WTC11 (cell line): ENCODE results near the gene LYPD6. TPM values are rescaled to one million over a fixed set of nuclear protein-coding genes. Genes with fewer than 3 reads are reported as not detected.

Experiments used
- ATAC-seq: fragments of 200-7000 bp; cut with Tn5 transposase; 2 replicates; pipeline ENCODE4 v1.10.0; 2021; ENCODE audit warnings: mild to moderate bottlenecking, moderate library complexity
- CTCF ChIA-PET: fragments of 300-600 bp; sonication (Branson Sonifier 250); formaldehyde crosslinking; loops from one replicate; lab custom pipeline; 2021; ENCODE audit warnings: antibody characterized with exemption; lab: Charles Lee
- POLR2A ChIA-PET: fragments of 350-600 bp; sonication (Branson Sonifier 250); formaldehyde crosslinking; loops from one replicate; lab custom pipeline; 2021; ENCODE audit warnings: antibody characterized with exemption; lab: Charles Lee
- DNase-seq: peaks from one replicate; pipeline ENCODE4 v3.0.0; 2021; ENCODE audit warnings: low spot score
- H3K27ac Mint-ChIP-seq: 2 replicates; pipeline ENCODE4 v1.8.0; 2021; ENCODE audit warnings: mixed read lengths
- H3K27me3 Mint-ChIP-seq: 2 replicates; pipeline ENCODE4 v1.8.0; 2021; ENCODE audit warnings: low read depth, mild to moderate bottlenecking, moderate library complexity, mixed read lengths
- H3K36me3 Mint-ChIP-seq: 2 replicates; pipeline ENCODE4 v1.8.0; 2021; ENCODE audit warnings: mixed read lengths
- H3K4me1 Mint-ChIP-seq: 2 replicates; pipeline ENCODE4 v1.8.0; 2022; ENCODE audit warnings: mixed read lengths
- H3K4me3 Mint-ChIP-seq: 2 replicates; pipeline ENCODE4 v1.8.0; 2021; ENCODE audit warnings: mild to moderate bottlenecking, moderate library complexity, mixed read lengths
- H3K9me3 Mint-ChIP-seq: 2 replicates; pipeline ENCODE4 v1.8.0; 2021; ENCODE audit warnings: mixed read lengths
- ATF2 ChIP-seq: sonication (generic); formaldehyde crosslinking; IDR thresholded peaks from 2 replicates; pipeline ENCODE4 v1.8.1; 2022; ENCODE audit warnings: low read depth, missing genetic modification reagents, borderline replicate concordance
- E2F5 ChIP-seq: sonication (generic); formaldehyde crosslinking; IDR thresholded peaks from 2 replicates; pipeline ENCODE4 v1.8.1; 2022; ENCODE audit warnings: mild to moderate bottlenecking, moderate library complexity, missing genetic modification reagents
- ESRRA ChIP-seq: sonication (generic); formaldehyde crosslinking; IDR thresholded peaks from 2 replicates; pipeline ENCODE4 v1.8.1; 2022; ENCODE audit warnings: mild to moderate bottlenecking, missing genetic modification reagents, borderline replicate concordance
- FOXK1 ChIP-seq: sonication (generic); formaldehyde crosslinking; IDR thresholded peaks from 2 replicates; pipeline ENCODE4 v1.8.0; 2022; ENCODE audit warnings: mild to moderate bottlenecking, moderate library complexity, missing genetic modification reagents
- FOXP4 ChIP-seq: sonication (generic); formaldehyde crosslinking; IDR thresholded peaks from 2 replicates; pipeline ENCODE4 v1.8.0; 2022; ENCODE audit warnings: mild to moderate bottlenecking, missing genetic modification reagents
- GABPB1 ChIP-seq: sonication (generic); formaldehyde crosslinking; IDR thresholded peaks from 2 replicates; pipeline ENCODE4 v1.8.1; 2023; ENCODE audit warnings: mild to moderate bottlenecking, missing genetic modification reagents
- GTF2I ChIP-seq: fragments of 250-450 bp; sonication (Bioruptor Pico); conservative IDR thresholded peaks from 2 replicates; pipeline ENCODE4 v1.4.0; 2021; ENCODE audit warnings: mild to moderate bottlenecking
- HMGA2 ChIP-seq: fragments of 250-450 bp; sonication (Bioruptor Pico); IDR thresholded peaks from 2 replicates; pipeline ENCODE4 v1.4.0; 2021; ENCODE audit warnings: mild to moderate bottlenecking, moderate library complexity
- NFATC4 ChIP-seq: fragments of 250-450 bp; sonication (Bioruptor Pico); IDR thresholded peaks from 2 replicates; pipeline ENCODE4 v1.9.0; 2021; ENCODE audit warnings: mild to moderate bottlenecking
- NFYB ChIP-seq: sonication (generic); formaldehyde crosslinking; conservative IDR thresholded peaks from 2 replicates; pipeline ENCODE4 v1.8.0; 2022; ENCODE audit warnings: low read depth, missing genetic modification reagents
- NR2C2 ChIP-seq: sonication (generic); formaldehyde crosslinking; IDR thresholded peaks from 2 replicates; pipeline ENCODE4 v1.8.0; 2022; ENCODE audit warnings: mild to moderate bottlenecking, missing genetic modification reagents
- ZNF232 ChIP-seq: sonication (generic); formaldehyde crosslinking; IDR thresholded peaks from 2 replicates; pipeline ENCODE4 v1.8.0; 2022; ENCODE audit warnings: mild to moderate bottlenecking, missing genetic modification reagents
- ZNF281 ChIP-seq: sonication (generic); formaldehyde crosslinking; IDR thresholded peaks from 2 replicates; pipeline ENCODE4 v1.8.0; 2023; ENCODE audit warnings: mild to moderate bottlenecking, missing genetic modification reagents
- ZNF671 ChIP-seq: fragments of 250-450 bp; sonication (Bioruptor Pico); IDR thresholded peaks from 2 replicates; pipeline ENCODE4 v1.8.0; 2021; ENCODE audit warnings: mild to moderate bottlenecking
- ZSCAN18 ChIP-seq: fragments of 250-450 bp; sonication (Bioruptor Pico); IDR thresholded peaks from 2 replicates; pipeline ENCODE4 v2.1.2; 2022; ENCODE audit warnings: mild to moderate bottlenecking, moderate library complexity
- total RNA-seq: library from RNA; stranded (reverse); gene quantifications from 3 replicates; pipeline ENCODE4 v1.2.3, GENCODE V29; 2021

LYPD6 gene
- total RNA-seq, 1 experiment from 2014 or later: 4.8 TPM

- TF ChIP-seq ESRRA (CRISPR knock-in tag): no peak
- TF ChIP-seq NR2C2 (CRISPR knock-in tag): no peak
- no peak for TF ChIP-seq NFYB (CRISPR knock-in tag)
- TF ChIP-seq ZNF281 (CRISPR knock-in tag): no peak
- TF ChIP-seq GABPB1 (CRISPR knock-in tag): no peak
- no peak for TF ChIP-seq ATF2 (CRISPR knock-in tag)
Measured at GRCh38 chr2:149357058-149357457, 26.7 kb downstream of the LYPD6 start (continued).

- ChIA-PET CTCF (interaction anchor here (0.6 to 2.0 kb wide), 4 partner anchors 16 to 49 kb away, joined by 3 to 5 read pairs (median 4); no protein-coding TSS in a partner anchor), POLR2A (no interaction called here)
- Mint-ChIP-seq H3K27ac (no peak overlapping the region), H3K4me1 (peaks cover 33% of the 10 kb centered on the region), H3K36me3 (peaks cover 5% of the 10 kb centered on the region)
- no peak for DNase-seq
- no peak for TF ChIP-seq NFYB (CRISPR knock-in tag)
- TF ChIP-seq NR2C2 (CRISPR knock-in tag): no peak
- no peak for TF ChIP-seq NFATC4 (CRISPR knock-in tag)
- TF ChIP-seq ZNF232 (CRISPR knock-in tag): no peak
- peak; percentile 36; the same call in 1 of the 2 replicates for TF ChIP-seq ZSCAN18 (CRISPR knock-in tag)
- TF ChIP-seq E2F5: no peak
- TF ChIP-seq, all 79 proteins: peak for 1
- Mint-ChIP-seq H3K9me3 (peaks cover 8% of the 10 kb centered on the region), H3K27me3 (no peaks in the 10 kb centered on the region), H3K4me3 (no peak overlapping the region)
- no peak for ATAC-seq
Measured at GRCh38 chr2:149360106-149360505, 29.7 kb downstream of the LYPD6 start.

- ATAC-seq (peak; percentile 36), DNase-seq (no peak)
- H3K9me3 Mint-ChIP-seq: peaks cover 22% of the 10 kb centered on the region
- H3K4me1 Mint-ChIP-seq: peaks cover 39% of the 10 kb centered on the region
- peaks cover 20% of the 10 kb centered on the region for H3K36me3 Mint-ChIP-seq
- ChIA-PET POLR2A (no interaction called here), CTCF (no interaction called here)
- TF ChIP-seq ZNF232 (CRISPR knock-in tag): no peak
- no peak for TF ChIP-seq FOXK1 (CRISPR knock-in tag)
- TF ChIP-seq HMGA2 (CRISPR knock-in tag): no peak
- TF ChIP-seq ZNF671 (CRISPR knock-in tag): no peak
- no peaks in the 10 kb centered on the region for H3K27me3 Mint-ChIP-seq
- H3K27ac Mint-ChIP-seq: peak overlapping the region; percentile 48; the same call in 1 of the 2 replicates
- no peak overlapping the region for H3K4me3 Mint-ChIP-seq
Measured at GRCh38 chr2:149363958-149364357, 33.6 kb downstream of the LYPD6 start.

- Mint-ChIP-seq H3K4me3 (no peak overlapping the region), H3K36me3 (peaks cover 20% of the 10 kb centered on the region), H3K27me3 (no peaks in the 10 kb centered on the region), H3K9me3 (peaks cover 22% of the 10 kb centered on the region), H3K4me1 (peaks cover 32% of the 10 kb centered on the region), H3K27ac (no peak overlapping the region)
- POLR2A ChIA-PET: interaction anchor here (0.6 kb wide), 1 partner anchor 267 kb away, joined by 6 read pairs; no protein-coding TSS in a partner anchor
- CTCF ChIA-PET: interaction anchor here (0.8 kb wide), 1 partner anchor 35 kb away, joined by 3 read pairs; no protein-coding TSS in a partner anchor
- ATAC-seq (no peak), DNase-seq (no peak)
- TF ChIP-seq GTF2I (CRISPR knock-in tag): no peak
- no peak for TF ChIP-seq ZSCAN18 (CRISPR knock-in tag)
- TF ChIP-seq FOXP4 (CRISPR knock-in tag): no peak
Measured at GRCh38 chr2:149364839-149365238, 34.5 kb downstream of the LYPD6 start.
